CD4-positive, CD25-positive, alpha-beta regulatory T cell (primary cell): ENCODE results near the gene KIFC1. TPM values are rescaled to one million over a fixed set of nuclear protein-coding genes. Genes with fewer than 3 reads are reported as not detected.
A peak's percentile ranks its signal among the peaks of the same experiment; 100 is the strongest.

ENCODE experiments used
- ATAC-seq, 2 donors: fragments of 150-1000 bp; cut with Tn5 transposase; one replicate each; pipeline ENCODE4 v1.10.0; 2021; ENCODE audit warnings: low read depth in 2 of 2, moderate number of reproducible peaks in 2 of 2, moderate library complexity in 1 of 2
- DNase-seq, 3 donors: peaks; one replicate each; pipeline versions ENCODE4 v3.0.0 to v3.0.0-alpha.2; 2012 to 2022; ENCODE audit warnings: mixed read lengths in 1 of 3
- H3K27ac ChIP-seq: one replicate; pipeline ENCODE4 v1.7.0; 2013; ENCODE audit warnings: mild to moderate bottlenecking, low read length; ENCODE audit not compliant: insufficient read depth, poor library complexity, severe bottlenecking
- H3K27me3 ChIP-seq: one replicate; pipeline ENCODE4 v1.7.0; 2013; ENCODE audit warnings: low read length; ENCODE audit not compliant: control insufficient read depth, insufficient read depth
- H3K36me3 ChIP-seq: one replicate; pipeline ENCODE4 v1.7.0; 2013; ENCODE audit warnings: mild to moderate bottlenecking, low read length, moderate library complexity; ENCODE audit not compliant: control insufficient read depth, insufficient read depth
- H3K4me1 ChIP-seq: 2 replicates; pipeline ENCODE4 v1.7.0; 2013; ENCODE audit warnings: mild to moderate bottlenecking, low read length; ENCODE audit not compliant: insufficient read depth, control insufficient read depth, poor library complexity, severe bottlenecking
- H3K4me3 ChIP-seq: one replicate; pipeline ENCODE4 v1.7.0; 2013; ENCODE audit warnings: low read depth, mild to moderate bottlenecking, low read length, moderate library complexity
- H3K9me3 ChIP-seq, 2 experiments: 1 replicate in 1 of 2; 2 replicates in 1 of 2; pipeline ENCODE4 v1.7.0; 2013; ENCODE audit warnings: low read length in 2 of 2, mild to moderate bottlenecking in 1 of 2, moderate library complexity in 1 of 2; ENCODE audit not compliant: control insufficient read depth in 2 of 2
- H3K27ac Mint-ChIP-seq, 3 donors: one replicate each; pipeline ENCODE4 v1.8.0; 2020 to 2022; ENCODE audit warnings: mild to moderate bottlenecking in 3 of 3, mixed read lengths in 3 of 3, moderate library complexity in 2 of 3
- H3K27me3 Mint-ChIP-seq: one replicate; pipeline ENCODE4 v1.8.0; 2022; ENCODE audit warnings: mild to moderate bottlenecking, mixed read lengths
- H3K36me3 Mint-ChIP-seq: one replicate; pipeline ENCODE4 v1.8.0; 2020; ENCODE audit warnings: mixed read lengths
- H3K4me1 Mint-ChIP-seq, 4 donors: one replicate each; pipeline ENCODE4 v1.8.0; 2020 to 2022; ENCODE audit warnings: mixed read lengths in 4 of 4, mild to moderate bottlenecking in 1 of 4
- H3K4me3 Mint-ChIP-seq, 4 donors: one replicate each; pipeline ENCODE4 v1.8.0; 2020 to 2022; ENCODE audit warnings: mild to moderate bottlenecking in 4 of 4, mixed read lengths in 4 of 4, moderate library complexity in 3 of 4
- H3K9me3 Mint-ChIP-seq, 7 donors: one replicate each; pipeline ENCODE4 v1.8.0; 2020 to 2022; ENCODE audit warnings: mixed read lengths in 7 of 7, mild to moderate bottlenecking in 3 of 7, moderate library complexity in 2 of 7
- polyA plus RNA-seq, 4 donors: library from polyadenylated mRNA; unstranded; fragments of 300-500 nt; fragmentation: Illumina TruSeq; gene quantifications; one replicate each; pipeline ENCODE4 v1.2.3, GENCODE V29; 2021
- total RNA-seq: library from RNA; stranded (reverse); gene quantifications from one replicate; pipeline ENCODE4 v1.2.3, GENCODE V29; 2022

Gene KIFC1
- total and polyA plus RNA-seq, 5 donors from 2014 or later: 0.41 to 8.7 (median 1.4) TPM

GRCh38 chr6:33456156-33456555, 64.5 kb downstream of the KIFC1 start:
- H3K36me3 ChIP-seq: peaks cover 10% of the 10 kb centered on the region
- no peak overlapping the region for H3K27ac Mint-ChIP-seq
- peaks cover 28% of the 10 kb centered on the region for H3K4me1 ChIP-seq
- H3K4me3 Mint-ChIP-seq: peak overlapping the region; percentile 7 to 100 (median 78)
- peaks cover 13% of the 10 kb centered on the region for H3K36me3 Mint-ChIP-seq
- no peak overlapping the region for H3K4me3 ChIP-seq
- no peaks in the 10 kb centered on the region for H3K27me3 ChIP-seq
- no peaks in the 10 kb centered on the region for H3K27me3 Mint-ChIP-seq
- no peak overlapping the region for H3K27ac ChIP-seq
- no peak for ATAC-seq
- no peaks in the 10 kb centered on the region for H3K9me3 ChIP-seq
- peaks cover 11 to 49% (median 18%) of the 10 kb centered on the region in 4 donors for H3K4me1 Mint-ChIP-seq
- H3K9me3 Mint-ChIP-seq: peaks cover 0 to 2% (median 0%) of the 10 kb centered on the region in 7 donors
- DNase-seq: no peak

- Histone ChIP-seq H3K4me3 (no peak overlapping the region), H3K27me3 (peaks cover 4% of the 10 kb centered on the region), H3K36me3 (peaks cover 10% of the 10 kb centered on the region), H3K4me1 (peaks cover 14% of the 10 kb centered on the region), H3K9me3 (no peaks in the 10 kb centered on the region), H3K27ac (no peak overlapping the region)
- H3K27ac Mint-ChIP-seq: no peak overlapping the region
- peaks cover 0 to 2% (median 0%) of the 10 kb centered on the region in 7 donors for H3K9me3 Mint-ChIP-seq
- peaks cover 4% of the 10 kb centered on the region for H3K27me3 Mint-ChIP-seq
- peaks cover 13% of the 10 kb centered on the region for H3K36me3 Mint-ChIP-seq
- H3K4me1 Mint-ChIP-seq: peaks cover 8 to 37% (median 13%) of the 10 kb centered on the region in 4 donors
- H3K4me3 Mint-ChIP-seq: peak overlapping the region in 1 of 4 donors; percentile 58
- DNase-seq (no peak), ATAC-seq (no peak)
Measured at GRCh38 chr6:33458676-33459075, 67.1 kb downstream of the KIFC1 start.

GRCh38 chr6:33459226-33459625, 67.6 kb downstream of the KIFC1 start:
- DNase-seq: no peak
- H3K36me3 ChIP-seq: peaks cover 10% of the 10 kb centered on the region
- H3K27me3 ChIP-seq: peaks cover 4% of the 10 kb centered on the region
- ATAC-seq: no peak
- H3K27ac ChIP-seq: no peak overlapping the region
- H3K36me3 Mint-ChIP-seq: peaks cover 13% of the 10 kb centered on the region
- peaks cover 0 to 2% (median 0%) of the 10 kb centered on the region in 7 donors for H3K9me3 Mint-ChIP-seq
- peak overlapping the region in 1 of 4 donors; percentile 58 for H3K4me3 Mint-ChIP-seq
- H3K4me3 ChIP-seq: no peak overlapping the region
- peaks cover 12% of the 10 kb centered on the region for H3K4me1 ChIP-seq
- peaks cover 4% of the 10 kb centered on the region for H3K27me3 Mint-ChIP-seq
- no peak overlapping the region for H3K27ac Mint-ChIP-seq
- no peaks in the 10 kb centered on the region for H3K9me3 ChIP-seq
- H3K4me1 Mint-ChIP-seq: peaks cover 6 to 32% (median 11%) of the 10 kb centered on the region in 4 donors

Other genes starting within 250 kb of the KIFC1 start
- gene COL11A2, start 199.4 kb upstream of the KIFC1 start, total RNA-seq: 0.89 TPM
- gene COL11A2, start 199.4 kb upstream of the KIFC1 start, polyA plus RNA-seq: under 1 TPM in 2 of 4 donors, not detected in 2; 0.34 to 0.43 TPM
- gene RXRB, start 191.2 kb upstream of the KIFC1 start, total RNA-seq: 62.6 TPM
- 1 to 10 TPM; 7.1 to 8.9 (median 7.2) TPM for gene RXRB, start 191.2 kb upstream of the KIFC1 start, polyA plus RNA-seq
- gene SLC39A7, start 191.0 kb upstream of the KIFC1 start, total RNA-seq: 24.1 TPM
- 10 to 100 TPM; 11.4 to 27.3 (median 20.4) TPM for gene SLC39A7, start 191.0 kb upstream of the KIFC1 start, polyA plus RNA-seq
- gene HSD17B8, start 187.2 kb upstream of the KIFC1 start, total RNA-seq: 8.8 TPM
- 10 to 100 TPM; 33.3 to 53.9 (median 41.9) TPM for gene HSD17B8, start 187.2 kb upstream of the KIFC1 start, polyA plus RNA-seq
- 34.2 TPM for gene RING1, start 183.3 kb upstream of the KIFC1 start, total RNA-seq
- 1 to 10 TPM; 4.9 to 6.3 (median 5.5) TPM for gene RING1, start 183.3 kb upstream of the KIFC1 start, polyA plus RNA-seq
- gene VPS52, start 119.9 kb upstream of the KIFC1 start, total RNA-seq: 70.6 TPM
- gene VPS52, start 119.9 kb upstream of the KIFC1 start, polyA plus RNA-seq: 10 to 100 TPM; 12.4 to 17.4 (median 15.0) TPM
- 2,198 TPM for gene RPS18, start 119.7 kb upstream of the KIFC1 start, total RNA-seq
- over 10,000 TPM in 1 of 4 donors, 1,000 to 10,000 TPM in 3; 7,008 to 10,525 (median 8,528) TPM for gene RPS18, start 119.7 kb upstream of the KIFC1 start, polyA plus RNA-seq
- gene B3GALT4, start 114.7 kb upstream of the KIFC1 start, total RNA-seq: 17.5 TPM
- gene B3GALT4, start 114.7 kb upstream of the KIFC1 start, polyA plus RNA-seq: 10 to 100 TPM; 27.5 to 35.9 (median 31.2) TPM
- 31.5 TPM for gene WDR46, start 102.6 kb upstream of the KIFC1 start, total RNA-seq
- 10 to 100 TPM; 50.6 to 54.0 (median 52.0) TPM for gene WDR46, start 102.6 kb upstream of the KIFC1 start, polyA plus RNA-seq
- 20.0 TPM for gene PFDN6, start 102.2 kb upstream of the KIFC1 start, total RNA-seq
- gene PFDN6, start 102.2 kb upstream of the KIFC1 start, polyA plus RNA-seq: 10 to 100 TPM; 33.7 to 47.0 (median 38.4) TPM
- gene RGL2, start 92.9 kb upstream of the KIFC1 start, total RNA-seq: 59.2 TPM
- gene RGL2, start 92.9 kb upstream of the KIFC1 start, polyA plus RNA-seq: 1 to 10 TPM; 7.2 to 9.4 (median 8.1) TPM
- gene TAPBP, start 77.7 kb upstream of the KIFC1 start, total RNA-seq: 281 TPM
- gene TAPBP, start 77.7 kb upstream of the KIFC1 start, polyA plus RNA-seq: 100 to 1,000 TPM; 251 to 314 (median 262) TPM
- 19.4 TPM for gene ZBTB22, start 74.1 kb upstream of the KIFC1 start, total RNA-seq
- gene ZBTB22, start 74.1 kb upstream of the KIFC1 start, polyA plus RNA-seq: 10 to 100 TPM in 2 of 4 donors, 1 to 10 TPM in 2; 8.3 to 13.5 (median 11.5) TPM
- 45.1 TPM for gene DAXX, start 68.9 kb upstream of the KIFC1 start, total RNA-seq
- 100 to 1,000 TPM in 2 of 4 donors, 10 to 100 TPM in 2; 88.0 to 104 (median 97.5) TPM for gene DAXX, start 68.9 kb upstream of the KIFC1 start, polyA plus RNA-seq
- 403 TPM for gene PHF1, start 19.2 kb downstream of the KIFC1 start, total RNA-seq
- gene PHF1, start 19.2 kb downstream of the KIFC1 start, polyA plus RNA-seq: 10 to 100 TPM; 41.5 to 72.2 (median 64.1) TPM
- gene CUTA, start 26.3 kb downstream of the KIFC1 start, total RNA-seq: 202 TPM
- 100 to 1,000 TPM; 435 to 529 (median 489) TPM for gene CUTA, start 26.3 kb downstream of the KIFC1 start, polyA plus RNA-seq
- 81.4 TPM for gene SYNGAP1, start 28.2 kb downstream of the KIFC1 start, total RNA-seq
- gene SYNGAP1, start 28.2 kb downstream of the KIFC1 start, polyA plus RNA-seq: under 1 TPM; 0.48 to 0.82 (median 0.63) TPM
- 8.6 TPM for gene ZBTB9, start 62.8 kb downstream of the KIFC1 start, total RNA-seq
- 10 to 100 TPM in 1 of 4 donors, 1 to 10 TPM in 3; 4.5 to 11.7 (median 6.8) TPM for gene ZBTB9, start 62.8 kb downstream of the KIFC1 start, polyA plus RNA-seq
- 41.7 TPM for gene BAK1, start 188.5 kb downstream of the KIFC1 start, total RNA-seq
- 10 to 100 TPM; 38.1 to 66.3 (median 54.4) TPM for gene BAK1, start 188.5 kb downstream of the KIFC1 start, polyA plus RNA-seq
- gene ITPR3, start 229.5 kb downstream of the KIFC1 start, total RNA-seq: 54.5 TPM
- gene ITPR3, start 229.5 kb downstream of the KIFC1 start, polyA plus RNA-seq: 1 to 10 TPM; 1.3 to 2.2 (median 1.9) TPM